Measurements from ENCODE around the gene FHDC1. TPM values are rescaled to one million over a fixed set of nuclear protein-coding genes. Genes with fewer than 3 reads are reported as not detected.

Gene FHDC1
- total RNA-seq, 4 donors from 2014 or later: 6.6 to 32.8 (median 25.4) TPM

DNA sequence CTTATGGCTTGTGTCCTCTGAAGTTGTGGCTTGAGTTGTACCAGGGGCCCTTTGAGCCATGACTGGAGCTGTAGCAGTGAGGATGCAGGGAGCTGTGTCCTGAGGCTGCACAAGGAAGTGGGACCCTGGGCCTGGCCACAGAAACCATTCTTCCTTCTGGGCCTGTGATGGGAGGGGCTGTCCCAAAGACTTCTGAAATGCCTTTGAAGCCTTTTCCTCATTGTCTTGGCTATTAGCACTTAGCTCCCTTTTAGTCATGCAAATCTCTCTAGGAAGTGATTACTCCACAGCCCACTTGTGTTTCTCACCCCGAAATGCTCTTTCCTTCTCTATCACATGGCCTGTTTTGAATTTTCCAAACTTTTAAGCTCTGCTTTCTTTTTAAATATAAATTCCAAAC is 92.4 kb downstream of the FHDC1 start:
- no peaks in the 10 kb centered on the region for H3K27me3 ChIP-seq
- peaks cover 0 to 5% (median 2%) of the 10 kb centered on the region in 4 donors for H3K4me1 ChIP-seq
- no peaks in the 10 kb centered on the region for H3K36me3 ChIP-seq
- no peak overlapping the region for H3K27ac ChIP-seq
- no peak for DNase-seq
- no peak overlapping the region for H3K4me3 ChIP-seq
- no peak for TF ChIP-seq POLR2A (IDR thresholded peaks at IDR 0.05)
- TF ChIP-seq, protein P1, sequence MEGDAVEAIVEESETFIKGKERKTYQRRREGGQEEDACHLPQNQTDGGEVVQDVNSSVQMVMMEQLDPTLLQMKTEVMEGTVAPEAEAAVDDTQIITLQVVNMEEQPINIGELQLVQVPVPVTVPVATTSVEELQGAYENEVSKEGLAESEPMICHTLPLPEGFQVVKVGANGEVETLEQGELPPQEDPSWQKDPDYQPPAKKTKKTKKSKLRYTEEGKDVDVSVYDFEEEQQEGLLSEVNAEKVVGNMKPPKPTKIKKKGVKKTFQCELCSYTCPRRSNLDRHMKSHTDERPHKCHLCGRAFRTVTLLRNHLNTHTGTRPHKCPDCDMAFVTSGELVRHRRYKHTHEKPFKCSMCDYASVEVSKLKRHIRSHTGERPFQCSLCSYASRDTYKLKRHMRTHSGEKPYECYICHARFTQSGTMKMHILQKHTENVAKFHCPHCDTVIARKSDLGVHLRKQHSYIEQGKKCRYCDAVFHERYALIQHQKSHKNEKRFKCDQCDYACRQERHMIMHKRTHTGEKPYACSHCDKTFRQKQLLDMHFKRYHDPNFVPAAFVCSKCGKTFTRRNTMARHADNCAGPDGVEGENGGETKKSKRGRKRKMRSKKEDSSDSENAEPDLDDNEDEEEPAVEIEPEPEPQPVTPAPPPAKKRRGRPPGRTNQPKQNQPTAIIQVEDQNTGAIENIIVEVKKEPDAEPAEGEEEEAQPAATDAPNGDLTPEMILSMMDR (IDR thresholded peaks at IDR 0.05): no peak
- H3K9me3 ChIP-seq: peaks cover 0 to 13% (median 0%) of the 10 kb centered on the region in 4 donors

Other genes starting within 250 kb of the FHDC1 start
- under 1 TPM in 2 of 4 donors, not detected in 2; 0.57 to 0.94 TPM for gene TIGD4, start 156.6 kb upstream of the FHDC1 start, total RNA-seq
- 10 to 100 TPM; 24.5 to 44.6 (median 36.3) TPM for gene ARFIP1, start 156.4 kb upstream of the FHDC1 start, total RNA-seq

Measured in Peyer's patch (tissue), 4 donors.